SW480 (cell line): ENCODE results near the gene UTS2R.
"Not testable (repeated sequence)": the region's sequence is repeated elsewhere in the genome, so short reads cannot be mapped to it uniquely, and the experiment has no call there.

Experiments used
- DNase-seq: peaks from one replicate; pipeline ENCODE4 v3.0.0-alpha.2; 2016; ENCODE audit warnings: low spot score

UTS2R gene

DNA sequence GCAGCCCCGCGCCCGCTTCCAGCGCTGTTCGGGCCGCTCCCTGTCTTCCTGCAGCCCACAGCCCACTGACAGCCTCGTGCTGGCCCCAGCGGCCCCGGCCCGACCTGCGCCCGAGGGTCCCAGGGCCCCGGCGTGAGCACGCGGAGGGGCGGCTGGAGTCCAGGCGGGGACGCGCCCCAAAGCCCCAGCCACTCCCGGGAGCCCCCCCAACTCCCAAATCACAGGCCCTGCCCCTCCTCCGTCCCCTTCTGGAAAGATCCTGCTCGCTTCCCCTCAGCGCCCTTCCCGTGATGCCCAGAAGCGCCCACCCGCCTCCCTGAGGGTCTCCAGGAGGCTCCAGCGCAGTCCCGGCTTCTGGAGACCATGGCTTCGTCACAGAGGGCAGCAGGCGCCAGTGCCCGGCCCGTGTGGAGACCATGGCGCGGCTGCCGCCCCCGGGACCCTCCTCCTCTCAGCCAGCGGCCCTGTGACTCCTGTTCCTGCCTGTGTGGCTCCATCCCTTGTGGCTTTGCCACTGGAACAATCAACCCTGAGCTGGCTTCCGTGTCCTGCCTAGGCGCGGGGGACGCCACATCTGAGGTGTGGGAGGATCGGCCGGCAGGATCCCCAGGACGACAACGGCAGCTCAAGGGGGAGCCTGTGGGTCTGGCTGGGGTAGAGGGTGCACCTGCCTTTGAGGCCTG is 3.9 kb downstream of the UTS2R start:
- DNase-seq, result no peak

DNA sequence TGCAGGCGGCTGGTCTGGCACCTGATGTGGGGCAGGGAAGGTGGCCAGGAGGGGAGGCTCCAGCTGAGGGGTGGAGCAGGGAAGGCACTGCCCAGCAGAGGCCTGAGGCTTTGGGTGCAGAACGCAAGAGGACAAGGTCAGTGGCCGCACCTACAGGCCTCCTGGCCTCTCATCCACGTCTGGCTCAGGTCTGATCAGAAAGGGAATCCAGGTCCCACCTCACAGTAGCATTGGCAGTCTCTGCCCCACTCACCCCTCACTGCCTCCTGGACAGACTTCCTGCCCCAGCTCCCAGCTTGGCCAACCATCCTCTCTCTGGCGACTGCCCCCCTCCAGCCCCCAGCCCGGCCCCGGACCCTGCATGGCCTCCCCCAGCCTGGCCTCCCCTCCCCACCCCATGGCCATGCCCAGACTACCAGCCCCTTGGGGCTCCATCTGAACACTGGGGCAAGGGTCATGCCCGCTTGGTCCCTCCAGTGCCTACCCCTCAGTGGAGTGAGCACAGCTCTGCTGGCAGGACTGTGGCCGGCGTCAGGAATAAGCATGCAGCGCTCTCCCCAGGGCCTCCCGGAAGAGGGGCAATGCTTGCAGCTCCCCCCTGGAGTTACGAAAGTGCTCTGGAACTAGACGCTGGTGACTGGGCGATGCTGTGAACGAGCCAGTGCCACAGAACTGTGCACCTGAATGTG is 4.6 kb downstream of the UTS2R start:
- no peak for DNase-seq

DNA sequence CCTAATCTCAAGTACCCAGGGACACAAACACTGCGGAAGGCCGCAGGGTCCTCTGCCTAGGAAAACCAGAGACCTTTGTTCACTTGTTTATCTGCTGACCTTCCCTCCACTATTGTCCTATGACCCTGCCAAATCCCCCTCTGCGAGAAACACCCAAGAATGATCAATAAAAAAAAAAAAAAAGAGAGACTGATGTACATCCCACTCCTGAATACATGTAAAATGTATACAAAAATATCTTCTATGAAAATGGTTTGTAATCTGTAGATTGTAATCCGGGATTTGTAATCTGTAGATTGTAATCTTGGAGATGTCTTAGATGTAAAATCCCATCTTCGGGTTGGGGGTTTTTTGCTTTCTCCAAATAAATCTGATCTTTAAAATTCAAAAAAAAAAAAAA is 5.7 kb downstream of the UTS2R start:
- DNase-seq, result not testable (repeated sequence)

DNA sequence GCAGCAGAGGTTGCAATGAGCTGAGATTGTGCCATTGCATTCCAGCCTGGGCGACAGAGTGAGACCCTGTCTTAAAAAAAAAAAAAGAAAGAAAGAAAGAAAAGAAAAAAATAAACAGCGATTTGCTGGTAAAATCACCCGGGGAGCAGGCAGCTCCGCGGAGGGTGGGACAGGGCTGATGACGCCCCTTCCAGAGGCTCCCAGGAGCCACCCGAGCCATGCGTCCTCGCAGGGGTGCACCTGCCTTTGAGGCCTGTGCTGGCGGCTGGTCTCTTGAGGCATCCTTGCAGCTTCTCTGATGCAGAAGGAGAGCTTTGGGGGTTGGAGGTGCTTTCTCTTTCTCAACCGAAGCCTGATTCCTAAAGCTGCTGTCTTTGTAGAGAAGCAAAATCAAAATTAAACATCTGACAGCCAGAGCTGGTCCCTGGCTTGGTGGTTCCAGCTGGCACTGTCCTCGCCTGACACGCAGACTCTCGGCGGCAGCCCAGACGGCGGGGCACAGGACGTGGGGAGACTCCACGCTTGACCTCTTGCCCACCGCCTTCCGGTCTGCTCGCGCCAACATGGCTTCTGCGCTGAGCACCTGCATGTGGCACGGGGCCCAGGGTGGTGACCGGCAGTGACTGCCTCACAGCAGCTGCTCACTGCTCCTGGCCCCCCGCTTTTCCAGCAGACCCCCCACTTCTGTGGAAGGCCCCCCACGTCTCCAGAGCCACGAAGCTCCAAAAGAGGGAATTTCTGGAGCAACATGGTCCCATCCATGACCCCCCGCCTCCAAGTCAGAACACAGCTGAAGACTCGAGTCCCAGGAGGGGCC is 6.6 kb downstream of the UTS2R start:
- no peak for DNase-seq

DNA sequence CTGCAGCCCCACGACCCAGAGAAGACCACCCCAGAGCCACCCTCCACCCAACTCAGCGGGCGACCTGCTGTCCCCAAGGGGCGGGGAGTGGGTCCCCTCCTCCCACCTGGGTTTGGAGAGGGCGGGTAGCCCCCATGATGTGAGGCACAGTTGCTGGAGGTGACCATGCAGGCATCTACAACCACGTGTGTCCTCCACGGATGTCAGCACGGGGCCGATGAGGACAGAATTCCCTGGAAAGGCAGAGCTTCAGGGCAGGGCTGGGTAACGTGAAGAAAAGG is 7.1 kb downstream of the UTS2R start:
- no peak for DNase-seq

DNA sequence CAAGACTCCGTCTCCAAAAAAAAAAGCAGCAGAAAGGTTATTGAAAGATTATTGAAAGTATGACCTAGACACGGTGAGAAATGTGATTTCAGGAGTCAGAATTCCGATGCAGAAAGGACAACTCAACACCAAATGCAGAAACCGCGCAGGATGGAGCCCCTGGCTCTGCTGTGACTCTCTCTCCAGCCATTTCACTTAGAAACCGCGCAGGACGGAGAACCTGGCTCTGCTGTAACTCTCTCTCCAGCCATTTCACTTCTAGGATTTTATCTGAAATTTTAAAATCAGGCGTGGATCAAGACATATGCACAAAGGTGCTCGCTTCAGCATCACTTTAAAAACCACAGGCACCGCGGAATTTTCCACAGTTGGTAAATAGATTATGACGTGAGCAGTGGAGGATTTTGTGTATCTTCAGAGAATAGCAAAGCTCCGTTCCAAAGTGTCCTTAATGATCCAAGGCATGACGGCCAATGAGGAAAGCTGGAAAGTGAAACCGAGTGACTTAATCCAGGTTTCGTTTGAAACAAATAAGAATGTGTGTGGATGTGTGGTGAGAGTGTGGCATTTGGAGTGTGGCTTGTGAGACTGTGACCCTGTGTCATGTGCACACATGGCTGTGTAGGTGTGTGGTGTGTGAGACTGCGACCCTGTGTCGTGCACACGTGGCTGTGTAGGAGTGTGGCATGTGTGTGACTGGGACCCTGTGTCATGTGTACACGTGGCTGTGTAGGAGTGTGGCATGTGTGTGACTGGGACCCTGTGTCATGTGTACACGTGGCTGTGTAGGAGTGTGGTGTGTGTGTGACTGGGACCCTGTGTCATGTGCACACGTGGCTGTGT is 9.5 kb downstream of the UTS2R start:
- DNase-seq, result peak; percentile 36

DNA sequence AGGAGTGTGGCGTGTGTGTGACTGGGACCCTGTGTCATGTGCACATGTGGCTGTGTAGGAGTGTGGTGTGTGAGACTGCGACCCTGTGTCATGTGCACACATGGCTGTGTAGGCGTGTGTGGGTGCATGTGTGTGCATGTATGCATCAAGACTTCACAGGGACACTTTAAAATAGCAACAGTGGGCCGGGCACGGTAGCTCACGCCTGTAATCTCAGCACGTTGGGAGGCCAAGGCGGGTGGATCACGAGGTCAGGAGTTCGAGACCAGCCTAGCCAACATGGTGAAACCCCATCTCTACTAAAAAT is 10.1 kb downstream of the UTS2R start:
- not testable (repeated sequence) for DNase-seq

DNA sequence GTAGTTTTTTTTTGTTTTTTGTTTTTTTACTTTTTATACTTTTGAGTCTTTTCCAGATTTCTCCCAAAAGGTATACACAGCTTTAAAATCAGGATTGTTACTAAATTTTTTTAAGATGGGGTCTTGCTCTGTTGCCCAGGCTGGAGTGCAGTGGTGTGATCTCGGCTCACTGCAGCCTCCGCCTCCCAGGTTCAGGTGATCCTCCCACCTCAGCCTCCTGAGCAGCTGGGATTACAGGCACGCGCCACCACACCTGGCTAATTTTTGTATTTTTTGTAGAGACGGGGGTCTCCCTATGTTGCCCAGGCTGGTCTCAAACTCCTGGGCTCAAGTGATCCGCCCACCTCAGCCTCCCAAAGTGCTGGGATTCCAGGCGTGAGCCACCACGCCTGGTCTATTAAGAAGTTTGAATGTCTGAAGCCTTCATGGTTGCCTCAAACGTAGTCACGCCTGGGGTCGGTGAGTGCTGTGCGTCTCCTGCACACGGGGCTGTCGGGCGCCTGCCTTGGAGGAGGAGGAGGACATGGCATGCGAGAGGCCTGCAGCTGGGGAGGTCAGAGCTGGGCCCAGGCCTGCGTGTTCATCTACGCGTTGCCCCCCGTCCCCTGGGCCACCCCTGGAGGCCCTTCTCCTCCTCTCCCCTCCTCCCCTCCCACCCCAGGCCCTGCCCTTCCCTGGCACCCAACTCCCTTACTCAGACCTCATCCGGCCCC is 10.8 kb downstream of the UTS2R start:
- not testable (repeated sequence) for DNase-seq

DNA sequence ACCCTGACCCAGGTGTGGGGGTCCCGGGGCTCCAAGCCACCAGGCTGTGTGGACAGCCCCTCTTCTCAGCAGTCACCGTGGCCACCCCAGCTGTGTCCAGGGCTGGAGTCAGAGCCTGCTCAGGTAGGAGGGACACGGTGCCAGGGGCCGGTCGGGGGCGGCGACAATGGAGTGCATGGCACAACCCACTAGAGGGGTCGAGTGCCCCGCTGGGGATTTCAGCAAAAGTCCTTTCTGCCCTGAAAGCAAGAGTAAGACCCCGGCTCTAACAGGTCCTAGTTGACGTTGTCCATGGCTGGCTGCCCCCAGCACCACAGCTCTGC is 11.3 kb downstream of the UTS2R start:
- no peak for DNase-seq

DNA sequence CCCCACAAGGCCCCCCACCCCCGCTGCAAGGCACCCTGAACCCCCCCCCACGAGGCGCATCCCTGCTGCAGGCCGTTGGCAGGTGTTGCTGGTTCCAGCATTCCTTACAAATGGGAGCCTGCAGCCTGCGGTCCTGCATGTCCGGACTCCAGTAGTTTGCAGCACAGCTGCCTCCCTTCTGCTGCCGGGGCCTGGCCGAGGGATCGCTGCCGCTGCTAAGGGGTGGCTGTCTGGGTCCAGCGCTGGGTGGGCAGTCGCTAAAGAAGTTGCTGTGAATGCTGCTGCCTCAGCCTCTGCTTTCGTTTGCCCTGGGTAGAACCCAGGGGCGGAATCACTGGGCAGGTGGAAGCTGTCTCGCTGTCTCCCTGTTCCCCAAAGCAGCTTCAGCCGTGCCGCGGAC is 11.8 kb downstream of the UTS2R start:
- DNase-seq, result no peak

DNA sequence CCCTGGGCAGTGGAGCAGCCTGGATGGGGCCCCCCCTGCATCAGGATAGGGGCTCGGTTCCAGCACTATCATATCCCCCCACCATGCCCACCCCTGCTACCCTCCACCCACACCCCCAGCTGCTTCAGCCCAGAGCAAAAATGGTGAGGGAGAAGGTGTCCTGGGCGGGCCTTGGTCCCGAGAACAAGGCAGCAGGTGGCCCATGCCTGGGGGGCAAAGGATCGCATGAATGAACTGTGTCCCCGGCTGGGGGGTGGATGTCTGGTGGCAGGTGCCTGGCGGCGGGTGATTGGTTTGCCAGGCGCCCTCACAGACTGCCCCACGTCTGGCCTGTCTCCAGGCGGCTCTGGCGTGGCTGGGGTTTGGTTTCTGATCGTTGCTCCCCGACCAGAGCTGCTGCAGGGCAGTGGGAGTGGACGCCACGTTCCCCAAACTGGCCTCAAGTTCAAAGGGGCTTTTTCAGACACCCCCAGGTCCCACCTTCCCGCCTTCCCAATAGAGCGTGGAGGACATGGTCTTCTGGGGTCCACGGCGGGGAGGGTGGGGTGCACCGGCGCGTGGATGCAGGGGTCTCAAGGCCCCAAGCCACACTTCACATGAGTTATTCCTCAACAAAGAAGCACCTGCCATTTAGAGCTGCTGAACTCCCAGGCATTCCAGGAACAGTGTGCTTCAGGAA is 12.6 kb downstream of the UTS2R start:
- no peak for DNase-seq

DNA sequence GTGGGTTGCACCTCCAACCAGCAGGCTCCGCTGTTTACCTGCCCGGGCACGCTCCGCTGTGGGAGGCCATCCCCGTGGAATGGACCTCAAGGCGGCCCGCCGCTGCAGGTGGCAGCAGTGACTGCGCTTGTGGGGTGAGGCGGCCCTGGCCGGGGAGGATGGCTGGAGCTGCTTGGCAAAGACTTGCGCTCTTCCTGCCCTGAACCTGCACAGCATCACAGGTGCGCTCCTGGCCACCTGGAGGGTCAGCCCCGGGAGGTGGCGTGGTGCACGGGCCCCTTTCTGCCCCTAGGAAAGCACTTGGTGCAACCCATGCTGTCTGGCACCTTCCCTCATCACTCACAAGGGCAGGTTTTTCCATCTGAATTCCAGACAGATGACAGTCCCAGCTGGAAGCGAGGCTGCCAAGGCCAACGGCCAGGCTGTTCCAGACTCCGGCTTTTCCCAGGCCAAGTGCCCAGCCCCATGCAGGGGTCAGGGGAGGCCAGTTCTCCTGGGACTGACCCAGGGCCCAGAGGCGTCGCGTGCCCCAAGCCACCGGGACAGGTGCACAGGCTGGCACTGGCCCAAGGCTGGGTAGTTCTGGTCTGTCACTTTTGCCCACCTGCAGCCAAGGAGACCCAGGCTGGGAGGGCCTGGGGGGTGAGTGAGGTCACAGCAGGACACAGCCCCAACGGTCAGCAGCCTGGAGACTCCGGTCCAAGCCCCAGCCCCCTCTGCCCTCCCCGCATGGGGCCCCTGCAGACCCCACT is 13.3 kb downstream of the UTS2R start:
- DNase-seq, result peak; percentile 80

DNA sequence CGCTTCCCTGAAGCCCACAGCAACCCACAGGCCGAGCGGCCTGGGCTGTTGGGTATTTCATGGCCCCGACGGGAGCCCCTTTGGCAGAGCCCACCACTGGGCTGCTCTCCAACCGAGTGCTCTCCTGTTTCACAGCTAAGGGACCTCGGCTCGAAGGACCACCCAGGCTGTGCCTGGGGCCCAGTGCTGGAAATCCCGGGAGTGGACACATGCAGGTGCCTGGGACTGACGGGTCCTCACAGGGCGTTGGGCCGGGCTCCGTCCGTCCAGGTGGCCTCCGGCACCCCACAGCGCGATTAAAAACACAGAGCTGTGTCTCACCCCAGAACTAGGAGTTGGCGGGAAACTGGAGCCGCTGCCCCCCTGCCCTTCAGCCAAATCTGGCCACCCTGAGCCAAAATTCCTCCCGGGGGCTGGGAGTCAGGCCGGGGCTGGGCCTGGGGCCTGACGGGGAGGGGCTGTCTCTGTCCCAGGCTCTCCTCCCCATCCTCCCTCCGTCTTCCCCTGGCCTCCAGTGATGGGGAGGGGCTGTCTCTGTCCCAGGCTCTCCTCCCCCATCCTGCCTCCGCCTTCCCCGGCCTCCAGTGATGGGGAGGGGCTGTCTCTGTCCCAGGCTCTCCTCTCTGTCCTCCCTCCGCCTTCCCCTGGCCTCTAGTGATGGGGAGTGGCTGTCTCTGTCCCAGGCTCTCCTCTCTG is 14.1 kb downstream of the UTS2R start:
- DNase-seq, result no peak

DNA sequence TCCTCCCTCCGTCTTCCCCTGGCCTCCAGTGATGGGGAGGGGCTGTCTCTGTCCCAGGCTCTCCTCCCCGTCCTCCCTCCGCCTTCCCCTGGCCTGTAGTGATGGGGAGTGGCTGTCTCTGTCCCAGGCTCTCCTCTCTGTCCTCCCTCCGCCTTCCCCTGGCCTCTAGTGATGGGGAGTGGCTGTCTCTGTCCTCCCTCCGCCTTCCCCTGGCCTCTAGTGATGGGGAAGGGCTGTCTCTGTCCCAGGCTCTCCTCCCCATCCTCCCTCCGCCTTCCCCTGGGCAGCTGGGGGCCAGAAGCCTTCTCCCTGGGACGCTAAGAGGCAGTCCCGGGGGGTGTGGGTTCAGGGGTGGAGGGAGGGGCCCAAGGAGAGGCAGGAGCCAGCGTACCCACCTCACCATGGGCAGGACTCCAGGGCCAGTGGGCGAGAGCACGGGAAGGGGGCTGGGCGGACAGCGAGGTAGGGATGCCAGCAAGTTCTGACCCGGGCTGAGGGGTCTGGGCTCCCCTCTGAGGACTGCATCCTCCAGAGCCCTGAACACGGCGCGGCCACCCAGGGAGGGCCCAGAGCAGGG is 14.8 kb downstream of the UTS2R start:
- no peak for DNase-seq

DNA sequence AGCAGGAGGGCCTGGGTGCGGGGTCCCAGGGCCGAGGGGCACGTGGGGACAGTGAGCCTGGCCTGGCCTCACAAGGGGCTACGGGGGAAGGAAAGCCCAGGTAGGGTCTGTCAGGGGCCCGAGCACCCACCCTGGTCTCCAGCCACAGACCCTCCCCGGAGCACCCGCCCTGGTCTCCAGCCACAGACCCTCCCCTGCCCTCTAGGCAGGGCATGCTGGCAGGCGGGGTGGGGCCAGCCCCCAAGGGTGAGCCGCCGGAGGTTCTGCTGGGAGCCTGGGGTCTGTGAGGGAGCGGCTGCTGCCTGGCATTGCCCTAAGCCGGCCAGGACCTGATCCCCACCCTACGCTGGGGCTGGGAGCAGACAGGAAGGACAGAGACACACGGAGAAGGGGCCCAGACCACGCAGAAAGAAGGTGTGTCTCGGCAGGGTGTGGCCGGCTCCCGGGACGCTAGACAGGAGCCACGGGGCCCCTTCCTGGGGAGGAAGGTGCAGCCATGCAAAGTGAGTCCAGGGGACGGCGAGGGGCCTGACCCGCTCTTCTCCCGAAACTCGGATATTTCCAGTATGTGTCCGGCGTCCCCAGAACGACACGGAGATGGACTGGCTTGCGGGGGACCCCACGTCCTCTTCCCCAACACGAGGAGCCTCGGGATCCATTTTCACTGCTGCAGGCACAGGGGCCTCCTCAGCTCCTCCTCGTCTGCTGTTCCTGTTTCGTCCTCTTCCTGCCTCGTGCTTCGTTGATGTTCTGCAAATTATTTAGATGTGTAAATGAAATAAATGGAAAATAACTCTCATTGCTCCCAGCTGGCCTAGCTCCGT is 15.5 kb downstream of the UTS2R start:
- no peak for DNase-seq

DNA sequence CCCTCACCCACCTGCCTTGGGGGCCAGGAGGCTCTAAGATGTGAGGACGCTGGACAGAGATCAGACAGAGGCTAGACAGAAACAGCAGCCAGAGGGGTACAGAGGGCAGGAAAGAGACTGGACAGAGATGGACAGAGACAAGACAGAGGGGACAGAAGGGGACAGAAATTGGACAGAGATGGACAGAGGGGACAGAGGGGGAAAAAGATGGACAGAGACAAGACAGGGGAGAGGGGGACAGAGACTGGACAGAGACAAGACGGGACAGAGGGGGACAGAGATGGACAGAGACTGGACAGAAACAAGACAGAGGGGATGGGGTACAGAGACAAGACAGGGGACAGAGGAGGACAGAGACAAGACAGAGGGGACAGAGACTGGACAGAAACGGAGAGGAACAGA is 16.1 kb downstream of the UTS2R start:
- no peak for DNase-seq

DNA sequence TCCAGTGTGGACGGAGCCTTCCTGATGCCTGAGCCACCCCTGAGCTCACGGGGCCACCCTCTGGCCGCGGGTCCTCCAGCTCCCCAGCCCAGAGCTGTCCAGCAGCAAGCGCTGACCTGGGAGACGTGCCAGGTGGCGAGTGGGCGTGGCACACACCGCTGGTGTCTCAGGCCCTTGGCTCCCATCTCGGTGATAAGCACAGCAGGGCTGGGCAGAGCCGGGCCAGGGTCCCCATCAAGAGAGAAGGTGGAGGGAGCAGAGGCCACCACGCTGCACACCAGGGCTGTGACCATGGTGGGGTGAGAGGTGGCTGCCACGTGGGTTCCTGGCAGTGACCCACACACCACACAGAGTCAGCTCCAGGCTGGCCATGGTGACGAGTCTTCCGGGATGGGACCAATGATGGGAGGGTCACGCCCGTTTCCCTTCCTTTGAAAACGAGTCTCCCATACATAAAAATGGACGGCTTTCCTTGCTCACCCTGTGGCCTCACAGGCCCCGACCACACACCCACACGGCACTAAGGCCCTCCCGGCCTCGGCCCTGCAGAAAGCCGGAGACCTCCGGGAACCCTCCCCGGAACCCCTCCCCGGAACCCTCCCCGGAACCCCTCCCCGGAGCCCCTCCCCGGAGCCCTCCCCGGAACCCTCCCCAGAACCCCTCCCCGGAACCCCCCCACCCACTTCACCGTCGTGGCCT is 16.8 kb downstream of the UTS2R start:
- DNase-seq, result peak; percentile 31

DNA sequence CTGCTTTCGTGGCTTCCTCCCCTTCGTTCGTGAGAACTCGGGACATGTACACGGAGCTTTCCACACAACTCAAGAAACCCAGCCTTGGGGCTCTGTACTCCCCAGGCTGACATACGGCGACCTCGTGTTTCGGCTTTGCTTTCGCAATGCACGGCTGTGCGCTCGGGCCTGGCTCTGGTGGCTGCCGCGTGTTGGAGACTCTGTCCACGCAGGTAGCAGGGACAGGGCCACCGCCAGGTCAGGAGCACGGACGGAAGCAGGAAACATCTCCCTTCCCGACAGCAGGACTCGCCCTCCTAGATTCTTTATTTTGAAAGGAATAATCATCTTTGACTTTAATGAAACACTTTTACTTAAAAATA is 17.3 kb downstream of the UTS2R start:
- DNase-seq, result no peak
